HepG2 (cell line): Measurements from ENCODE around the gene NTN3.

Source experiments
- MZF1 ChIP-seq: sonication (generic); formaldehyde crosslinking; IDR thresholded peaks from 2 replicates; pipeline ENCODE4 v1.8.1; 2023; ENCODE audit warnings: mild to moderate bottlenecking, missing genetic modification reagents, borderline replicate concordance
- POLR2G ChIP-seq: fragments of 200-400 bp; formaldehyde crosslinking; IDR thresholded peaks from 2 replicates; pipeline ENCODE4 v1.6.1; 2018; ENCODE audit warnings: mild to moderate bottlenecking, low read depth, low read length, moderate library complexity

DNA sequence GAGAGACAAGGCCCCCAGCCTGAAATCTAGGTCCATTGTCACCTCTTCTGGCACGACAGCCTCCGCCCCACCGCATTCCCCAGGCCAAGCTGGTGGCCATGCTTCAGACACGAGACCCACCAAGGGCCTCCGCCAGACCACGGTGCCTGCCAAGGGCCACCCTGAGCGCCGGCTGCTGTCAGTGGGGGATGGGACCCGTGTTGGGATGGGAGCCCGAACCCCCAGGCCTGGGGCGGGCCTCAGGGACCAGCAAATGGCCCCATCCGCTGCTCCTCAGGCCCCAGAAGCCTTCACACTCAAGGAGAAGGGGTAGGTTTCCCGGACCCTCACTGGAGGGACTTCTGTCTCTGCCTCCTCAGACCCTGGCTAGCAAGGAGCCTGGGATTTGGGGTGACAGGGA is 10.2 kb upstream of the NTN3 start:
- no peak for TF ChIP-seq POLR2G
- no peak for TF ChIP-seq MZF1
